Suprapubic skin (tissue), 4 donors: Measurements from ENCODE around the gene MAST4. TPM values are rescaled to one million over a fixed set of nuclear protein-coding genes. Genes with fewer than 3 reads are reported as not detected.

Experiments
- DNase-seq, 2 donors: peaks; one replicate each; pipeline ENCODE4 v3.0.0-alpha.2; 2019; ENCODE audit warnings: low spot score in 2 of 2
- H3K27ac ChIP-seq: fragments of 200-600 bp; sonication (generic); one replicate; pipeline ENCODE4 v1.5.1; 2019
- H3K27me3 ChIP-seq: fragments of 200-600 bp; sonication (generic); one replicate; pipeline ENCODE4 v1.5.1; 2019
- H3K36me3 ChIP-seq: fragments of 200-600 bp; sonication (generic); one replicate; pipeline ENCODE4 v1.5.1; 2019
- H3K4me1 ChIP-seq: fragments of 200-600 bp; sonication (generic); one replicate; pipeline ENCODE4 v1.5.1; 2019
- H3K4me3 ChIP-seq: fragments of 200-600 bp; sonication (generic); one replicate; pipeline ENCODE4 v1.5.1; 2019; ENCODE audit warnings: mild to moderate bottlenecking
- H3K9me3 ChIP-seq: fragments of 200-600 bp; sonication (generic); one replicate; pipeline ENCODE4 v1.5.1; 2019
- EP300 ChIP-seq: sonication (generic); formaldehyde crosslinking; IDR thresholded peaks from one replicate; pipeline ENCODE4 v1.6.1; 2017; ENCODE audit warnings: antibody characterized with exemption
- POLR2A ChIP-seq, 2 donors: fragments of 450-650 bp; IDR thresholded peaks; one replicate each; pipeline ENCODE4 v1.6.1; 2017; ENCODE audit warnings: antibody characterized with exemption in 2 of 2, mild to moderate bottlenecking in 2 of 2, moderate library complexity in 2 of 2
- POLR2AphosphoS5 ChIP-seq, 3 donors: sonication (generic); formaldehyde crosslinking; IDR thresholded peaks; one replicate each; pipeline ENCODE4 v1.6.1; 2017; ENCODE audit warnings: antibody characterized with exemption in 3 of 3
- WGBS: methylation state at CpG from one replicate; pipeline ENCODE4 v1.1.5; 2018; 5-methylcytosine and 5-hydroxymethylcytosine counted together
- total RNA-seq, 4 donors: library from RNA; depleted of rRNA; stranded (reverse); fragments of >200 nt; gene quantifications; one replicate each; pipeline ENCODE4 v1.1.0, GENCODE V29; 2016
- TF ChIP-seq, protein P1 (sequence below), 2 donors: fragments of 200-600 bp in 1 of 2; fragments of 450-650 bp in 1 of 2; sonication (generic) in 1 of 2; IDR thresholded peaks; one replicate each; pipeline ENCODE4 v1.5.1; 2016 to 2019; ENCODE audit warnings: antibody characterized with exemption in 2 of 2, mild to moderate bottlenecking in 1 of 2, moderate library complexity in 1 of 2

Gene MAST4
- total RNA-seq, 4 donors from 2014 or later, result 79.2 to 144 (median 98.1) TPM

DNA sequence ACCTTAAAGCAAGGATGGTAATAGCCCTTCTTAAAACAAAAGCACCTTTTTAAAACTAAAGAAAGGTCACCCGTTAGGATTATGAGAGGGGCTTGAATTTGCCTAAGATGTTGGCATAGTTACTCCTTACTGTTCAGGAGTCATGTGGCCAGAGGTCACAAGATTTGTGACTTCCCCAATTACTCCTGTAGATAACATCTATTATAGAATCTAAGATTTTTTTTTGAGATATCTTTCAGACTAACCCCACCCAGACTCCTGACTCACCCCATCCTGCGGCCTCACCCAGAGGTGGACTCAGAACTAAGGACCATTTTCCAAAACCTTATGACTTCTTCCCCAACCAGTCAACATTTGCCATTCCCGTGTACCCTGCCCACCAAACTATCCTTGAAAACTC lies 598.0 kb downstream of the MAST4 start:
- no peak overlapping the region for H3K27ac ChIP-seq
- H3K4me3 ChIP-seq, result no peak overlapping the region
- H3K27me3 ChIP-seq, result no peaks in the 10 kb centered on the region
- peaks cover 18% of the 10 kb centered on the region for H3K4me1 ChIP-seq
- no peaks in the 10 kb centered on the region for H3K36me3 ChIP-seq
- H3K9me3 ChIP-seq, result no peaks in the 10 kb centered on the region
- WGBS, result 85% methylated on average over 3 of the region's 3 CpGs
- TF ChIP-seq, protein P1, sequence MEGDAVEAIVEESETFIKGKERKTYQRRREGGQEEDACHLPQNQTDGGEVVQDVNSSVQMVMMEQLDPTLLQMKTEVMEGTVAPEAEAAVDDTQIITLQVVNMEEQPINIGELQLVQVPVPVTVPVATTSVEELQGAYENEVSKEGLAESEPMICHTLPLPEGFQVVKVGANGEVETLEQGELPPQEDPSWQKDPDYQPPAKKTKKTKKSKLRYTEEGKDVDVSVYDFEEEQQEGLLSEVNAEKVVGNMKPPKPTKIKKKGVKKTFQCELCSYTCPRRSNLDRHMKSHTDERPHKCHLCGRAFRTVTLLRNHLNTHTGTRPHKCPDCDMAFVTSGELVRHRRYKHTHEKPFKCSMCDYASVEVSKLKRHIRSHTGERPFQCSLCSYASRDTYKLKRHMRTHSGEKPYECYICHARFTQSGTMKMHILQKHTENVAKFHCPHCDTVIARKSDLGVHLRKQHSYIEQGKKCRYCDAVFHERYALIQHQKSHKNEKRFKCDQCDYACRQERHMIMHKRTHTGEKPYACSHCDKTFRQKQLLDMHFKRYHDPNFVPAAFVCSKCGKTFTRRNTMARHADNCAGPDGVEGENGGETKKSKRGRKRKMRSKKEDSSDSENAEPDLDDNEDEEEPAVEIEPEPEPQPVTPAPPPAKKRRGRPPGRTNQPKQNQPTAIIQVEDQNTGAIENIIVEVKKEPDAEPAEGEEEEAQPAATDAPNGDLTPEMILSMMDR (IDR thresholded peaks at IDR 0.05), result no peak
- TF ChIP-seq POLR2A (IDR thresholded peaks at IDR 0.05), result no peak
- TF ChIP-seq EP300, result no peak
- TF ChIP-seq POLR2AphosphoS5 (IDR thresholded peaks at IDR 0.05), result no peak
- no peak for DNase-seq

DNA sequence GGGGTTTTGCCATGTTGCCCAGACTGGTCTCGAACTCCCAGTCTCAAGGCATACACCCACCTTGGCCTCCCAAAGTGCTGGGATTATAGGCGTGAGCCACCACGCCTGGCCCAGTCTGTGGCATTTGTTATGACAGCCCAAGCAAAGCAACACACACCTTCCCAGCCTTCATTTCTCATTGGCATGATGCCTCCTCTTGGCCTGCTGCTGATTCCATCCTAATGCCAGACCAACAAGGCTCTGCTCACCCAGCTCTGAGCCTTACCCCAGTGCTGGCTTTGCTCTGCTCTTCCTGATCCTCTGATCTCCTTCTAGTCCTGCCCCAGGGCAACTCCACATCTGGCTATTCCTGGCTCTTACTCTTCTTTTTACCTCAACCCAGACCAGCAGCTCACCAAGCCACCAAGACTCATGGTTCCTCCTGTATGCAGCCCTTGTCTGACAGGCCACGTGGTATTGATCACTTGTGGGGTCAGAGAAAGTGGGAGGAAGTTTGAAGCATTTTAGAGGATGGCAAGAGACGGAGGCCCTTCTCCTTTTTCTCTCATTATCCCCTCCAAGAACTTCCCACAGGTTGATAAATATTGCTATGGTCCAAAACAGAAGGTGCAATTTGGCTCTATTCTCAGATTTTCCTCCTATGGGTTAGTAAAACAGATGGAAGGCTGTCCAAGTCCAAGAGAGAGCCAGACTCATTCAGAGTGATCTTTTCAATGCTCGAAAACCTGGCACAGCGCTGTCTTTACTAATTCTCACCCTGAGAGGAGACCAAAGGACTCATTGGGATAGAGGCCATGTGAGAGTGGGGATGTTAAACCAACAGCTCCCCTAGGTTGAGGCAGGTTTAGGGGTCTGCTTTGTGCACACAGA lies 599.4 kb downstream of the MAST4 start:
- no peaks in the 10 kb centered on the region for H3K27me3 ChIP-seq
- WGBS, result 88% methylated on average over 7 of the region's 7 CpGs

DNA sequence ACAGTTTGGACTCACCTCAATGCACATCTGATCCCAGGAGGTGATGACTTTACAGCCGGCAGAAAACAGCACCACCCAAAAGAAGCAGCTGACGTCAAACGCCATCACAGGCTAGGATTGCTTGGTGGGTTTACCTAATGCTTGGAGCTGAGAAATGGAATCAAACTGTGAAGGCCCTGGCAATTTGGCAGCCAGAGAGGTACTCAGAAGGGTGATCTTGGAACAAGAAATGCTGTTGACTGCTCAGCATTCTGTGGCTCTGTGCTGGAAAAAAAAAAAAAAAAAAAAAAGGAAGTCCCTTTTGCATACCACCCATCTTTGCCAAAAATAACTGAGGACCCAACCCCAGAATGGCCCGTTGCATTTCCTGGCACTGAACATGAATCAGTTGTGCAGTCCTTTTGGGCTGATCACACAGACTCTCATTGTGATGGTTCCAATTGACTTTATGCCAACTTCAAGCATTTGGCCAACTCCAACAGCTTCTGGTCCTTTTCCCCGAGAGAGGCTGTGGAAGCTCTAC lies 600.4 kb downstream of the MAST4 start, which contains the start of gene CD180:
Gene CD180, minus strand, starts transcription at position 263 of the 523 bp plus-strand sequence. Its CDS starts 158 bp downstream, at position 105.
- Histone ChIP-seq H3K9me3 (no peaks in the 10 kb centered on the region), H3K27me3 (no peaks in the 10 kb centered on the region), H3K4me3 (no peak within 1 kb of the TSS), H3K4me1 (peaks cover 10% of the 10 kb centered on the region), H3K36me3 (no peaks in the 10 kb centered on the region), H3K27ac (no peak within 1 kb of the TSS)
- 42% methylated on average over 5 of the region's 5 CpGs for WGBS
- no peak for DNase-seq
- TF ChIP-seq, protein P1 (IDR thresholded peaks at IDR 0.05), result no peak
- TF ChIP-seq POLR2AphosphoS5 (IDR thresholded peaks at IDR 0.05) (no peak), POLR2A (IDR thresholded peaks at IDR 0.05) (no peak)

More for the DNA sequence above, 599.4 kb downstream of the MAST4 start:
- Histone ChIP-seq H3K36me3 (no peaks in the 10 kb centered on the region), H3K9me3 (no peaks in the 10 kb centered on the region), H3K27ac (no peak overlapping the region), H3K4me1 (peaks cover 17% of the 10 kb centered on the region), H3K4me3 (no peak overlapping the region)
- DNase-seq, result no peak
- TF ChIP-seq, protein P1 (IDR thresholded peaks at IDR 0.05), result no peak
- TF ChIP-seq POLR2A (IDR thresholded peaks at IDR 0.05), result no peak
- TF ChIP-seq POLR2AphosphoS5 (IDR thresholded peaks at IDR 0.05), result no peak
- no peak for TF ChIP-seq EP300

DNA sequence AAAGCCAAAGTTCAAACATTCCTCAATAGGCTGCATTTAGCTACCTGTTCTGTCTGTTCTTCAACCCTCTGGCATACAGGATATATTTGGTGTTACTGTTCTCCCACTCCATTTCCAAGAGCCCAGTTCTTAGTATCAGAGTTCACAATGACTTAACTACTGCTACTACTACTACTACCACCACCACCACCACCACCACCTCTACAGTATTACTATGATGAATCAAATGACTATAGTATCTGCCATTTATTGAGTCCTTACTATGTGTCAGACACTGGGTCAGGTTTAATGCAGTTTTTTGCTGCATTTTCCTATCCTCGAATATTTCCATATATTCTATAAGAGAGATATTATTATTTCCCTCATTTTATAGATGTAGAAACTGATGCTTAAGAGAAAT lies 601.3 kb downstream of the MAST4 start:
- H3K9me3 ChIP-seq, result no peaks in the 10 kb centered on the region
- WGBS, result 97% methylated on average over 1 of the region's 1 CpG
- H3K27me3 ChIP-seq, result no peaks in the 10 kb centered on the region
- TF ChIP-seq POLR2AphosphoS5 (IDR thresholded peaks at IDR 0.05), result no peak
- H3K4me3 ChIP-seq, result no peak overlapping the region
- DNase-seq, result no peak
- H3K36me3 ChIP-seq, result no peaks in the 10 kb centered on the region
- no peak overlapping the region for H3K27ac ChIP-seq
- H3K4me1 ChIP-seq, result peaks cover 9% of the 10 kb centered on the region

GRCh38 chr5:67198917-67199316 lies 602.7 kb downstream of the MAST4 start:
- WGBS, result 81% methylated on average over 1 of the region's 1 CpG
- Histone ChIP-seq H3K36me3 (no peaks in the 10 kb centered on the region), H3K9me3 (no peaks in the 10 kb centered on the region), H3K27ac (no peak overlapping the region), H3K27me3 (no peaks in the 10 kb centered on the region), H3K4me1 (no peaks in the 10 kb centered on the region), H3K4me3 (no peak overlapping the region)
- TF ChIP-seq POLR2A (IDR thresholded peaks at IDR 0.05) (no peak), EP300 (no peak), POLR2AphosphoS5 (IDR thresholded peaks at IDR 0.05) (no peak)
- TF ChIP-seq, protein P1 (IDR thresholded peaks at IDR 0.05), result no peak
- DNase-seq, result no peak
